HCT116 (cell line): Measurements from ENCODE around the gene KANSL3. TPM values are rescaled to one million over a fixed set of nuclear protein-coding genes. Genes with fewer than 3 reads are reported as not detected.

ENCODE experiments used
- ATAC-seq: fragments of 200-7000 bp; cut with Tn5 transposase; 2 replicates; pipeline ENCODE4 v1.9.1; 2020; ENCODE audit warnings: mild to moderate bottlenecking, moderate library complexity
- BruUV-seq: library from RNA; stranded (reverse); fragments of 400-500 nt; replicated peaks from 2 replicates; lab custom pipeline; 2021; lab: Mats Ljungman, UMichigan
- CTCF ChIA-PET: fragments of 300-600 bp; sonication (Branson Sonifier 250); formaldehyde crosslinking; loops from one replicate; lab custom pipeline; 2021; ENCODE audit warnings: antibody characterized with exemption; lab: Charles Lee
- POLR2A ChIA-PET: fragments of 300-600, 350-600 bp; sonication (Branson Sonifier 250); formaldehyde crosslinking; loops from one replicate; lab custom pipeline; 2021; ENCODE audit warnings: antibody characterized with exemption; lab: Charles Lee
- RAD21 ChIA-PET, 2 experiments: fragments of 300-600 bp; sonication (Branson Sonifier 250); formaldehyde crosslinking; loops; one replicate each; lab custom pipeline; 2023; ENCODE audit warnings: low total read pairs in 2 of 2; ENCODE audit not compliant: uncharacterized antibody in 2 of 2, unreplicated experiment in 2 of 2, low non-redundant PET in 1 of 2; lab: Charles Lee
- DNase-seq: peaks from one replicate; pipeline ENCODE4 v3.0.0-alpha.2; 2010; ENCODE audit warnings: low read depth, low spot score
- H2AFZ ChIP-seq: fragments of 200-600 bp; shearing (Covaris generic), sonication (generic); 2 replicates; pipeline ENCODE4 v1.6.1; 2017; ENCODE audit warnings: low read depth, mixed run types, mixed read lengths, antibody characterized with exemption, low read length; ENCODE audit not compliant: poor library complexity, severe bottlenecking
- H3K27ac ChIP-seq: 2 replicates; pipeline ENCODE4 v1.5.1; 2012; ENCODE audit warnings: low read depth, low read length
- H3K27me3 ChIP-seq: fragments of 200-600 bp; sonication (generic); 2 replicates; pipeline ENCODE4 v1.6.1; 2016; ENCODE audit warnings: mixed run types, low read length, mixed read lengths; ENCODE audit not compliant: insufficient read depth
- H3K36me3 ChIP-seq, 2 experiments: fragments of 200-500 bp in 1 of 2; fragments of 200-600 bp in 1 of 2; sonication (Bioruptor generic) in 1 of 2; sonication (generic) in 1 of 2; 2 replicates each; pipeline versions ENCODE4 v1.5.1 to v1.6.1; 2014 to 2016; ENCODE audit warnings: low read length in 2 of 2, inconsistent platforms in 1 of 2, mixed read lengths in 1 of 2, mixed run types in 1 of 2; ENCODE audit not compliant: insufficient read depth in 2 of 2, control insufficient read depth in 1 of 2
- H3K4me1 ChIP-seq, 2 experiments: fragments of 200-600 bp in 1 of 2; sonication (generic) in 1 of 2; 2 replicates each; pipeline versions ENCODE4 v1.5.1 to v1.6.1; 2012 to 2017; ENCODE audit warnings: low read length in 2 of 2, inconsistent platforms in 1 of 2, mild to moderate bottlenecking in 1 of 2, mixed read lengths in 1 of 2, mixed run types in 1 of 2, moderate library complexity in 1 of 2; ENCODE audit not compliant: insufficient read depth in 2 of 2, control insufficient read depth in 1 of 2
- H3K4me2 ChIP-seq: fragments of 200-600 bp; sonication (generic); 2 replicates; pipeline ENCODE4 v1.6.1; 2017; ENCODE audit warnings: mixed run types, low read length, mixed read lengths
- H3K4me3 ChIP-seq, 2 experiments: fragments of 200-600 bp in 1 of 2; sonication (generic) in 1 of 2; replicated peaks in 1 of 2; 2 replicates each; pipeline ENCODE4 v1.5.1; 2011 to 2016; ENCODE audit warnings: low read length in 2 of 2, control low read depth in 1 of 2, low read depth in 1 of 2, mild to moderate bottlenecking in 1 of 2, mixed read lengths in 1 of 2, mixed run types in 1 of 2
- H3K79me2 ChIP-seq: fragments of 200-600 bp; sonication (generic); 2 replicates; pipeline ENCODE4 v1.6.1; 2017; ENCODE audit warnings: mild to moderate bottlenecking, mixed run types, low read length, moderate library complexity, mixed read lengths; ENCODE audit not compliant: insufficient read depth
- H3K9ac ChIP-seq: fragments of 200-600 bp; sonication (generic); 2 replicates; pipeline ENCODE4 v1.6.1; 2016; ENCODE audit warnings: low read length, mixed read lengths
- H3K9me2 ChIP-seq: fragments of 200-600 bp; sonication (generic), shearing (Covaris generic); 2 replicates; pipeline ENCODE4 v1.6.1; 2017; ENCODE audit warnings: mixed run types, mild to moderate bottlenecking, moderate library complexity; ENCODE audit not compliant: insufficient read depth
- H3K9me3 ChIP-seq, 2 experiments: fragments of 200-500 bp in 1 of 2; fragments of 200-600 bp in 1 of 2; sonication (Bioruptor generic) in 1 of 2; sonication (generic) in 1 of 2; 2 replicates each; pipeline ENCODE4 v1.6.1; 2014 to 2017; ENCODE audit warnings: low read length in 2 of 2, mixed read lengths in 2 of 2, inconsistent platforms in 1 of 2, low read depth in 1 of 2, mild to moderate bottlenecking in 1 of 2, mixed run types in 1 of 2, moderate library complexity in 1 of 2; ENCODE audit not compliant: control insufficient read depth in 1 of 2, insufficient read depth in 1 of 2
- H4K20me1 ChIP-seq: fragments of 200-600 bp; sonication (generic), shearing (Covaris generic); 2 replicates; pipeline ENCODE4 v1.6.1; 2017; ENCODE audit warnings: mixed run types, mild to moderate bottlenecking, moderate library complexity; ENCODE audit not compliant: insufficient read depth
- CEBPB ChIP-seq: IDR thresholded peaks from 2 replicates; pipeline ENCODE4 v1.6.1; 2012; ENCODE audit warnings: low read depth
- EGR1 ChIP-seq: IDR thresholded peaks from 2 replicates; pipeline ENCODE4 v1.6.1; 2012; ENCODE audit warnings: low read depth
- FOSL1 ChIP-seq: IDR thresholded peaks from 2 replicates; pipeline ENCODE4 v1.6.1; 2012; ENCODE audit warnings: low read depth
- JUND ChIP-seq: IDR thresholded peaks from 2 replicates; pipeline ENCODE4 v1.6.1; 2012
- POLR2A ChIP-seq: IDR thresholded peaks from 2 replicates; pipeline ENCODE4 v1.7.0; 2011; ENCODE audit warnings: borderline replicate concordance; ENCODE audit not compliant: insufficient read depth, insufficient read length; ENCODE audit errors: extremely low read depth
- POLR2AphosphoS5 ChIP-seq: IDR thresholded peaks from 2 replicates; pipeline ENCODE4 v1.6.1; 2011; ENCODE audit warnings: mild to moderate bottlenecking, low read depth, low read length, moderate library complexity
- RAD21 ChIP-seq: IDR thresholded peaks from 2 replicates; pipeline ENCODE4 v1.6.1; 2012; ENCODE audit warnings: low read depth, mild to moderate bottlenecking
- YY1 ChIP-seq: IDR thresholded peaks from 2 replicates; pipeline ENCODE4 v1.6.1; 2011; ENCODE audit warnings: low read length, low read depth, moderate library complexity, mild to moderate bottlenecking; ENCODE audit not compliant: insufficient replicate concordance; ENCODE audit errors: extremely low read depth
- ZFX ChIP-seq: fragments of 450-650 bp; IDR thresholded peaks from 2 replicates; pipeline ENCODE4 v1.6.1; 2017
- intact Hi-C: fragments of 100-400 bp; cut with micrococcal nuclease; formaldehyde crosslinking; loops from 2 replicates; pipeline ENCODE4 v1.10.0; 2022
- total RNA-seq: library from RNA; stranded (reverse); gene quantifications from one replicate; pipeline ENCODE4 v1.2.1, GENCODE V29; 2021; ENCODE audit not compliant: unreplicated experiment
- TF ChIP-seq, protein P1 (sequence below): IDR thresholded peaks from 2 replicates; pipeline ENCODE4 v1.6.1; 2012; ENCODE audit warnings: low read depth
- TF ChIP-seq, protein P2 (sequence below): IDR thresholded peaks from 2 replicates; pipeline ENCODE4 v1.6.1; 2011; ENCODE audit warnings: mild to moderate bottlenecking, low read length, moderate library complexity; ENCODE audit not compliant: insufficient replicate concordance; ENCODE audit errors: extremely low read depth

KANSL3 gene
- total RNA-seq, 1 experiment from 2014 or later: 35.8 TPM

DNA sequence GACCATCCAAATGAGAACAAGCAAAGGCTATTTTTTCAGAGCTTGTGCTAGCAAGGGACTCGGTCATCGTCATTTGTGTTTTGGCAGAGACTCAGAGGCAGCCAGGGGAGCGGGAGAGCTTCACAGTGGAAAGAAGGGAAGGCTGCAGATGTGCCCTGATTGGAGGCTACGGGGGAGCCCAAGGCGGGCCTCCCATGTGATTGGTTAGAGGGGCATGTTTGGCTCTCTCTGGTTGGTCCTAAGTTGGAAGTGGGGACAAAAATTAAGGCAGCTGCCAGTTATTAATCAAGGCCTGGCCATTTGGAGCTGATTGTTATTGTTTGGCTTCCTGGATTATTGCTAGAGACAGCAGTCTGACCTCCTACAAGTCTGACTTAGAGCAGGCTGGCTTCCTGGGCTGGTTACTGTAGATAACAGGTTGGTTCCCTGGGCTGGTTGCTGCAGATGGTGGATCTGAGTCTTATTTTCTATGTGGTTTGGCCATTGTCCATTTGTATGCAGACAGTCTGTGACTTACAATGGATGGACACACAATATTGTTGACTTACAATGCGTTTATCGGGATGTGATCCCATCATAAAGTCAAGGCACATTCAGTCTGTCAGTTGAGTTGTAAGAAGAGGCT is 10.3 kb upstream of the KANSL3 start:
- H3K27me3 ChIP-seq: no peaks in the 10 kb centered on the region
- no peak for TF ChIP-seq POLR2AphosphoS5
- TF ChIP-seq EGR1: no peak
- TF ChIP-seq, protein P1, sequence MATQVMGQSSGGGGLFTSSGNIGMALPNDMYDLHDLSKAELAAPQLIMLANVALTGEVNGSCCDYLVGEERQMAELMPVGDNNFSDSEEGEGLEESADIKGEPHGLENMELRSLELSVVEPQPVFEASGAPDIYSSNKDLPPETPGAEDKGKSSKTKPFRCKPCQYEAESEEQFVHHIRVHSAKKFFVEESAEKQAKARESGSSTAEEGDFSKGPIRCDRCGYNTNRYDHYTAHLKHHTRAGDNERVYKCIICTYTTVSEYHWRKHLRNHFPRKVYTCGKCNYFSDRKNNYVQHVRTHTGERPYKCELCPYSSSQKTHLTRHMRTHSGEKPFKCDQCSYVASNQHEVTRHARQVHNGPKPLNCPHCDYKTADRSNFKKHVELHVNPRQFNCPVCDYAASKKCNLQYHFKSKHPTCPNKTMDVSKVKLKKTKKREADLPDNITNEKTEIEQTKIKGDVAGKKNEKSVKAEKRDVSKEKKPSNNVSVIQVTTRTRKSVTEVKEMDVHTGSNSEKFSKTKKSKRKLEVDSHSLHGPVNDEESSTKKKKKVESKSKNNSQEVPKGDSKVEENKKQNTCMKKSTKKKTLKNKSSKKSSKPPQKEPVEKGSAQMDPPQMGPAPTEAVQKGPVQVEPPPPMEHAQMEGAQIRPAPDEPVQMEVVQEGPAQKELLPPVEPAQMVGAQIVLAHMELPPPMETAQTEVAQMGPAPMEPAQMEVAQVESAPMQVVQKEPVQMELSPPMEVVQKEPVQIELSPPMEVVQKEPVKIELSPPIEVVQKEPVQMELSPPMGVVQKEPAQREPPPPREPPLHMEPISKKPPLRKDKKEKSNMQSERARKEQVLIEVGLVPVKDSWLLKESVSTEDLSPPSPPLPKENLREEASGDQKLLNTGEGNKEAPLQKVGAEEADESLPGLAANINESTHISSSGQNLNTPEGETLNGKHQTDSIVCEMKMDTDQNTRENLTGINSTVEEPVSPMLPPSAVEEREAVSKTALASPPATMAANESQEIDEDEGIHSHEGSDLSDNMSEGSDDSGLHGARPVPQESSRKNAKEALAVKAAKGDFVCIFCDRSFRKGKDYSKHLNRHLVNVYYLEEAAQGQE: no peak
- no peak for TF ChIP-seq RAD21
- TF ChIP-seq POLR2A: no peak
- TF ChIP-seq YY1: no peak
- no peak for TF ChIP-seq JUND
- no peak for TF ChIP-seq ZFX
- TF ChIP-seq, protein P2, sequence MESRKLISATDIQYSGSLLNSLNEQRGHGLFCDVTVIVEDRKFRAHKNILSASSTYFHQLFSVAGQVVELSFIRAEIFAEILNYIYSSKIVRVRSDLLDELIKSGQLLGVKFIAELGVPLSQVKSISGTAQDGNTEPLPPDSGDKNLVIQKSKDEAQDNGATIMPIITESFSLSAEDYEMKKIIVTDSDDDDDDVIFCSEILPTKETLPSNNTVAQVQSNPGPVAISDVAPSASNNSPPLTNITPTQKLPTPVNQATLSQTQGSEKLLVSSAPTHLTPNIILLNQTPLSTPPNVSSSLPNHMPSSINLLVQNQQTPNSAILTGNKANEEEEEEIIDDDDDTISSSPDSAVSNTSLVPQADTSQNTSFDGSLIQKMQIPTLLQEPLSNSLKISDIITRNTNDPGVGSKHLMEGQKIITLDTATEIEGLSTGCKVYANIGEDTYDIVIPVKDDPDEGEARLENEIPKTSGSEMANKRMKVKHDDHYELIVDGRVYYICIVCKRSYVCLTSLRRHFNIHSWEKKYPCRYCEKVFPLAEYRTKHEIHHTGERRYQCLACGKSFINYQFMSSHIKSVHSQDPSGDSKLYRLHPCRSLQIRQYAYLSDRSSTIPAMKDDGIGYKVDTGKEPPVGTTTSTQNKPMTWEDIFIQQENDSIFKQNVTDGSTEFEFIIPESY: no peak
- TF ChIP-seq FOSL1: no peak
- TF ChIP-seq CEBPB: no peak
- TF ChIP-seq, all 23 proteins: peak for 0
- RAD21 ChIA-PET: no interaction called here
- intact Hi-C loops: no loop called here
- Histone ChIP-seq H3K9me2 (no peaks in the 10 kb centered on the region), H3K4me2 (no peak overlapping the region), H3K4me3 (no peak overlapping the region), H3K9me3 (no peaks in the 10 kb centered on the region), H2AFZ (no peak overlapping the region), H3K27ac (no peak overlapping the region), H3K36me3 (no peaks in the 10 kb centered on the region), H3K79me2 (no peaks in the 10 kb centered on the region), H3K4me1 (no peaks in the 10 kb centered on the region), H4K20me1 (no peaks in the 10 kb centered on the region), H3K9ac (no peak overlapping the region)
- CTCF ChIA-PET: no interaction called here
- no peak for DNase-seq
- ATAC-seq: no peak
- POLR2A ChIA-PET: no interaction called here
- BruUV-seq: no TSS peak
